Mucosa of descending colon (tissue), 3 donors: Measurements from ENCODE around the gene CDH4. TPM values are rescaled to one million over a fixed set of nuclear protein-coding genes. Genes with fewer than 3 reads are reported as not detected.

ENCODE experiments used
- ATAC-seq: fragments of 200-7000 bp; cut with Tn5 transposase; one replicate; pipeline ENCODE4 v1.9.1; 2020; ENCODE audit warnings: mild to moderate bottlenecking, moderate library complexity
- DNase-seq, 3 donors: peaks; one replicate each; pipeline ENCODE4 v3.0.0-alpha.2; 2020
- H3K36me3 ChIP-seq: fragments of 200-600 bp; one replicate; pipeline ENCODE4 v1.8.0; 2021; ENCODE audit warnings: low read depth, mild to moderate bottlenecking
- H3K4me1 ChIP-seq: fragments of 200-600 bp; one replicate; pipeline ENCODE4 v1.8.0; 2021; ENCODE audit warnings: low read depth, mild to moderate bottlenecking
- H3K4me3 ChIP-seq: fragments of 200-600 bp; one replicate; pipeline ENCODE4 v1.8.0; 2021; ENCODE audit warnings: mild to moderate bottlenecking
- H3K9me3 ChIP-seq: fragments of 200-600 bp; one replicate; pipeline ENCODE4 v1.8.0; 2021; ENCODE audit warnings: mild to moderate bottlenecking
- intact Hi-C, 2 donors: fragments of 100-400 bp; cut with DNase I in 1 of 2; cut with micrococcal nuclease in 1 of 2; formaldehyde crosslinking; loops; one replicate each; pipeline versions ENCODE4 v1.11.0 to v1.11.1; 2022; cut with DNase I, micrococcal nuclease
- total RNA-seq, 3 donors: library from RNA; stranded (reverse); fragmentation: NEBNext Ultra II Directional in 2 of 3; extraction: Animal tissue kit (Norgen Biotek cat#: 25700) in 2 of 3; gene quantifications; one replicate each; pipeline versions ENCODE4 v1.2.1 to v1.2.4, GENCODE V29; 2021 to 2023
- TF ChIP-seq, protein P1 (sequence below): fragments of 200-600 bp; IDR thresholded peaks from one replicate; pipeline ENCODE4 v1.8.0; 2022; ENCODE audit warnings: antibody characterized with exemption, mild to moderate bottlenecking
- donor health status: DM: no; HTN: no; CAD: no; lungs with moderate emphysema.
- donor health status: DM: no; HTN: no; CAD: no.
- donor health status: DM: no; HTN: yes; CAD: no.

CDH4 gene
- total RNA-seq, 3 donors from 2014 or later: 0.16 TPM; not detected in 2

DNA sequence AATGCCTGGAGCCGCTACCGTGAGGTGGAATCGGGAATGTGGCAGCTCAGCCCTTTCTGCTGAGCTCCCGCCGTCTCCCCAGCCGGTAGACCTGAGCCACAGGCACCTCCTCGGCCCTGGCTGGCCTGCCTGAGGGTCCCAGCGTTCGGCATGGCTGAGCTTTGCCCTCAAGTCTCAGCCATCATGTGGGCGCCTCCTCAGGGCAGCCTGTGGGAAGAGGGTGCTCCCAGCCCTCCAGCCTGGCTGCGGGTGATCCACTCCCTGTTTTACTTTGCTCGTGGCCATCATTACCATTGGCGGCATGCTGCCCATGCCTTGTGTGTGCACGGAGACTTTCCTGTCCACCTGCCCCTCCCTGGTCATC, 329.7 kb downstream of the CDH4 start:
- ATAC-seq: no peak
- Histone ChIP-seq H3K4me1 (no peaks in the 10 kb centered on the region), H3K4me3 (no peak overlapping the region), H3K36me3 (no peaks in the 10 kb centered on the region), H3K9me3 (no peaks in the 10 kb centered on the region)
- DNase-seq: peak in 1 of 3 donors; percentile 32
- TF ChIP-seq, protein P1, sequence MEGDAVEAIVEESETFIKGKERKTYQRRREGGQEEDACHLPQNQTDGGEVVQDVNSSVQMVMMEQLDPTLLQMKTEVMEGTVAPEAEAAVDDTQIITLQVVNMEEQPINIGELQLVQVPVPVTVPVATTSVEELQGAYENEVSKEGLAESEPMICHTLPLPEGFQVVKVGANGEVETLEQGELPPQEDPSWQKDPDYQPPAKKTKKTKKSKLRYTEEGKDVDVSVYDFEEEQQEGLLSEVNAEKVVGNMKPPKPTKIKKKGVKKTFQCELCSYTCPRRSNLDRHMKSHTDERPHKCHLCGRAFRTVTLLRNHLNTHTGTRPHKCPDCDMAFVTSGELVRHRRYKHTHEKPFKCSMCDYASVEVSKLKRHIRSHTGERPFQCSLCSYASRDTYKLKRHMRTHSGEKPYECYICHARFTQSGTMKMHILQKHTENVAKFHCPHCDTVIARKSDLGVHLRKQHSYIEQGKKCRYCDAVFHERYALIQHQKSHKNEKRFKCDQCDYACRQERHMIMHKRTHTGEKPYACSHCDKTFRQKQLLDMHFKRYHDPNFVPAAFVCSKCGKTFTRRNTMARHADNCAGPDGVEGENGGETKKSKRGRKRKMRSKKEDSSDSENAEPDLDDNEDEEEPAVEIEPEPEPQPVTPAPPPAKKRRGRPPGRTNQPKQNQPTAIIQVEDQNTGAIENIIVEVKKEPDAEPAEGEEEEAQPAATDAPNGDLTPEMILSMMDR: no peak
- intact Hi-C loops: no loop called here

DNA sequence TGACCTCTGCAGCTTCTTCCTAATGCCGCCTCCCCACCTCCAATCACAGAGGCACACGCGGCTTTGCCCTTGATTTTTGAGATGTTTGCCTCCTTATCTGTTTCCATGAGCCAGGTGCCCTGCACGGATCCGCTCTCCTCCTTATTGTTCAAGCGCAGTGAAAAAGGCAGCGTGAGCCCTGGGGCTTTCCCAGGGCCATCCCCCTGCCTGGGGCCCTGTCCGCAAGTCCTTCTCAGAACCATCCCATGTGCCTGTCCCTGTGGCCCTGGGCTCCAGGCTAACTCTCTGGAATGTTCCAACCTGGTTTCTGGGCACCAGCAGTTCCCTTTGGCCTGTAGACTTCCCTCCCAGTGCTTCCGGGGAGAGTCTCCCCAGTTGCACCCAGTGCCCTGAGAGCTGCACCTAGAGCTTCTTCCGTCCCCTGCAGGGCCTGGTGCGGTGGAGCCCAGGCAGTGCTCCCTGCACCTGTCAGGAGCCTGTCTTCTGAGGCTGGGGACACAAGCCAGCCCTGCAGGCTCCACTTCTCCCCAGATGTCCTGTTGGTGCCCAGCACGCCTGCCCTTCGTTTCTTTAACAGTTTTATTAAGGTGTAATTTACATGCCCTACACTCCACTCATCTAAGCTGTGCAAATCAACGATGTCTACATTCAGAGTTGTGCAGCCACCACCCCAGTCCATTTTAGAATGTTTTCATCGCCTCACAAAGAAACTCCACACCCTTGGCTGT, 330.3 kb downstream of the CDH4 start:
- ATAC-seq: no peak
- Histone ChIP-seq H3K4me1 (no peaks in the 10 kb centered on the region), H3K36me3 (no peaks in the 10 kb centered on the region), H3K9me3 (no peaks in the 10 kb centered on the region), H3K4me3 (no peak overlapping the region)
- TF ChIP-seq, protein P1: no peak
- DNase-seq: peak in 1 of 3 donors; percentile 12
- intact Hi-C loops: no loop called here

DNA sequence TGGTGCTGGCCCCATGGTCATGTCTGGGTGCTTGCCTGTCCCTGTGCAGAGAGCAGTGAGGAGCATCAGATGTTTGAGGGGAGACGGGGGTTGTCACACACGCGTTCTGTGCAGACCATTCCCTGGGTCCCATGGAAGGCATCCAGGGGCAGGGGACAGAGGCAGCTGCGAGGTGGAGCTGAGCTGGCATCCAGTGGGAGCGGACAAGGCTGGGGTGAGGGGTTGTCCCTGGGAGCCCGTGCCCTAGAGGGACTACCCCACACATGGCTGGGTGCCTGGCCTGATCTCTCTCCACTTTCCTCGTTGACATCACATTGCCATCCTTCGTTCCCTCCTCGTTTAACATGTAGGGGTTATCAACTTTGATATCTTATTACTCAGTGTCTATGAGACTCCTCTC, 331.3 kb downstream of the CDH4 start:
- no peaks in the 10 kb centered on the region for H3K36me3 ChIP-seq
- H3K9me3 ChIP-seq: no peaks in the 10 kb centered on the region
- no peak for ATAC-seq
- H3K4me1 ChIP-seq: no peaks in the 10 kb centered on the region
- peak in 1 of 3 donors; percentile 22 for DNase-seq
- TF ChIP-seq, protein P1: no peak
- intact Hi-C loops: no loop called here
- H3K4me3 ChIP-seq: no peak overlapping the region

DNA sequence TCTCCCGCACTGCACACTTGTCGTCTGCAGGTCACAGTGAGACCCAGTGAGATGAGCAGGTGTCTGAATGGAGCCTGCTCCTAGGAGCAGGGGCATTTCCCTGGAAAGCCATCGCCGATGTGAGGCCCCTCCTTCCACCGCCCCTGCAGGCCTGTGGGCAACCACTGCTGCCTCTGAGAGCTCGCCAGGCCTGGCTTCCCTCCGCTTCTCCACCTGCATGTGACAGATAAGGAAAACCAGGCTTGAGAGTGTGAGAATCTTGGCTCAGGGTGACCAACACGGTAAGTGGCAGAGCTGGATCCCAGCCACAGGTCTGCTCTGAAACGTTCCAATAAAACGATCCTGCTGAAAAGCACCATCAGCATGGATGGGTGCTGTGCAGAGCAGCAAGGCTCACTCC, 332.8 kb downstream of the CDH4 start:
- ATAC-seq (no peak), DNase-seq (peak in 1 of 3 donors; percentile 11)
- Histone ChIP-seq H3K9me3 (no peaks in the 10 kb centered on the region), H3K4me3 (no peak overlapping the region), H3K36me3 (no peaks in the 10 kb centered on the region), H3K4me1 (no peaks in the 10 kb centered on the region)
- TF ChIP-seq, protein P1: no peak
- intact Hi-C loops: no loop called here

DNA sequence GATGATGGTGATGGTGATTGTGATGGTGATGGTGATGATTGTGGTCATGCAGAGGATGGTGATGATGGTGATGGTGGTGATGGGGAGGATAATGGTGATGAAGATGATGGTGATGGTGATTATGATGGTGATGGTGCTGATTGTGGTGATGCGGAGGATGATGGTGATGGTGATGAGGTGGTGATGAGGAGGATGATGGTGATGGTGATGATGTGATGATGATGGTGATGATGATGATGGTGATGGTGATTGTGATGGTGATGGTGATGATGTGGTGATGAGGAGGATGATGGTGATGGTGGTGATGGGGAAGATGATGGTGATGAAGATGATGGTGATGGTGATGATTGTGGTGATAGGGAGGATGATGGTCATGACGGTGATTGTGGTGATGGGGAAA, 333.7 kb downstream of the CDH4 start:
- TF ChIP-seq, protein P1: no peak
- intact Hi-C loops: no loop called here

More for the DNA sequence above, 333.7 kb downstream of the CDH4 start:
- Histone ChIP-seq H3K36me3 (no peaks in the 10 kb centered on the region), H3K9me3 (no peaks in the 10 kb centered on the region), H3K4me3 (no peak overlapping the region), H3K4me1 (no peaks in the 10 kb centered on the region)
- DNase-seq: no peak
- ATAC-seq: no peak
